PC-9 (cell line): ENCODE data around the gene ABCB8.

Experiments used
- CTCF ChIP-seq: fragments of 200-600 bp; sonication (generic); conservative IDR thresholded peaks from 2 replicates; pipeline ENCODE4 v1.6.1; 2017; ENCODE audit warnings: mixed run types, antibody characterized with exemption, mild to moderate bottlenecking, moderate library complexity
- EZH2 ChIP-seq: fragments of 200-600 bp; sonication (generic); IDR thresholded peaks from 2 replicates; pipeline ENCODE4 v1.8.0; 2017; ENCODE audit warnings: antibody characterized with exemption, low read depth

GRCh38 chr7:151020231-151020630, 8.0 kb upstream of the ABCB8 start:
- TF ChIP-seq CTCF, result no peak
- TF ChIP-seq EZH2, result no peak
